ENCODE measurements around the gene SNCAIP. TPM values are rescaled to one million over a fixed set of nuclear protein-coding genes. Genes with fewer than 3 reads are reported as not detected.

Gene SNCAIP
- total and polyA plus RNA-seq, 2 experiments from 2014 or later: 1.5 to 2.4 TPM

DNA sequence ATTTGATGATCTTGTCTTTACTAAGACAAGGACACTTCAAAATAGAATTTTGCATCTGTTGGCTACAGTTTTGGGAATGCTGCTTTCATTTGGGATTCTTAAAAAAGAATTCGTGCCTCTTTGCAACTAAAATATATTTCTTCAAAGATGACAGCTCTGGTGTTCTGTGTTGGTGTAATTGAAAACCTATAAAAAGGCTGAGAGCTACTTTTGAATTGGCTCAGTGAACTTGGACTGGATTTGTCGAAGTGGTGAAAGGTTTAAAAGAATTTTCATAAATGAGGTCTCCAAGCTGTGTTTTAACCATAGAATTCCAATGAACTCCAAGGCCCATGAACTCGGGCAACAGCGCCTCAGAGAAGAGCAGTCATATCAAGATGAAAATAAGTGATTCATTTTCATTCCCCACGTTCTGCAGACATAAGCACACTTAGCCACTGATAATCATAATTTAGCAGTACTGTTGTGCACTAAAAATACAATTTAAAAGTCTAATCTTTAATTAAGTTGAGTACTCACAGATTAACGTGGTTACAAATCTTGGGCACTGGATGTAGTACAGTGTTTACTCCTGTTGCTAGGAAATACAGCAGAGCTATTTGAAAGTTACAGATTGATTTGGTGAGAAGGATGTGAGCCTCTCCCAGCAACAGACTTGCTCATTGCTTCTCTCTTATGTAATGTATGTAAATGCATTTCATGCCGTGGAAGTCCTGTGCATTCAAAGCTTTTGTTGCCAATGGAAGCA, 10.9 kb downstream of the SNCAIP start:
- no peak overlapping the region for H3K4me2 ChIP-seq (ENCODE audit: unreplicated experiment)
- no peaks in the 10 kb centered on the region for H3K4me1 ChIP-seq (ENCODE audit: insufficient read depth)
- WGBS, 2 experiments (ENCODE audit: low coverage in 1 of 2, low lambda C conversion rate in 2 of 2, missing lambda C conversion rate in 2 of 2): 15 to 16% methylated on average over 7 of the region's 7 CpGs
- no peaks in the 10 kb centered on the region for H3K36me3 ChIP-seq (ENCODE audit: low read depth)
- H2AFZ ChIP-seq: peak overlapping the region; percentile 22; the same call in 1 of the 2 replicates
- H3K79me2 ChIP-seq (ENCODE audit: insufficient read depth): no peaks in the 10 kb centered on the region
- H3F3A ChIP-seq (ENCODE audit: insufficient read depth): no peaks in the 10 kb centered on the region
- no peaks in the 10 kb centered on the region for H3K27me3 ChIP-seq (replicated peaks; ENCODE audit: insufficient read depth)
- TF ChIP-seq EZH2phosphoT487 (IDR thresholded peaks at IDR 0.05; ENCODE audit: insufficient read depth, low read depth) (no peak), EZH2 (IDR thresholded peaks at IDR 0.05; ENCODE audit: insufficient read depth, poor library complexity, severe bottlenecking) (no peak)
- no peaks in the 10 kb centered on the region for H3K9me3 ChIP-seq (ENCODE audit: low read depth)
- DNase-seq: peak; percentile 25
- in situ Hi-C loops (cut with MboI): no loop called here
- no peak overlapping the region for H3K9ac ChIP-seq
- no peaks in the 10 kb centered on the region for H3K9me2 ChIP-seq (ENCODE audit: insufficient read depth)
- no peak overlapping the region for H3K4me3 ChIP-seq
- no peaks in the 10 kb centered on the region for H4K20me1 ChIP-seq (ENCODE audit: insufficient read depth)
- H3K27ac ChIP-seq: no peak overlapping the region

DNA sequence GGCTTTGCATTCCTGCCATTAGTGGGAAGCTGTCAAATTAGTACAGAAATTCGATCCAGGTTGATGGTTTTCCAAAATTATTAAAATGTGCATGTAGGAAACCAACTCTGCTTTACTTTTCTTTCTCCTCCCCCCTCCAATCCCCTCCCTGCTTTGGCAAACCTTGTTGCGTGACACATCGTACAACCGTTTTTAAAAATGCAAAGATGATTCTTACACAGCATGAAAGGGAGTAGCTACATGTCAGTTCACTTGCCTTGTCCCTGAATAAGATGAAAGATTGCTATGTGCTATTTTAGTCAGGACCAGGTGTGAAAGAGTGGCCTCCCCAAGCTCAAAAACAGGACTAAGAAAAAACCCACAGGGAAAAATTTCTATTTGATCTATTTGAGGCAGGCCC, 11.7 kb downstream of the SNCAIP start:
- 65 to 71% methylated on average over 4 of the region's 4 CpGs for WGBS, 2 experiments (ENCODE audit: low coverage in 1 of 2, low lambda C conversion rate in 2 of 2, missing lambda C conversion rate in 2 of 2)
- Histone ChIP-seq H2AFZ (no peak overlapping the region), H4K20me1 (ENCODE audit: insufficient read depth) (no peaks in the 10 kb centered on the region), H3K79me2 (ENCODE audit: insufficient read depth) (no peaks in the 10 kb centered on the region), H3K4me2 (ENCODE audit: unreplicated experiment) (no peak overlapping the region), H3K9ac (no peak overlapping the region), H3K36me3 (ENCODE audit: low read depth) (no peaks in the 10 kb centered on the region), H3K9me2 (ENCODE audit: insufficient read depth) (no peaks in the 10 kb centered on the region), H3K27me3 (replicated peaks; ENCODE audit: insufficient read depth) (no peaks in the 10 kb centered on the region), H3K27ac (no peak overlapping the region), H3K4me3 (no peak overlapping the region), H3K4me1 (ENCODE audit: insufficient read depth) (no peaks in the 10 kb centered on the region), H3K9me3 (ENCODE audit: low read depth) (no peaks in the 10 kb centered on the region), H3F3A (ENCODE audit: insufficient read depth) (no peaks in the 10 kb centered on the region)
- in situ Hi-C loops (cut with MboI): no loop called here
- no peak for DNase-seq
- TF ChIP-seq EZH2 (IDR thresholded peaks at IDR 0.05; ENCODE audit: insufficient read depth, poor library complexity, severe bottlenecking) (no peak), EZH2phosphoT487 (IDR thresholded peaks at IDR 0.05; ENCODE audit: insufficient read depth, low read depth) (no peak)

DNA sequence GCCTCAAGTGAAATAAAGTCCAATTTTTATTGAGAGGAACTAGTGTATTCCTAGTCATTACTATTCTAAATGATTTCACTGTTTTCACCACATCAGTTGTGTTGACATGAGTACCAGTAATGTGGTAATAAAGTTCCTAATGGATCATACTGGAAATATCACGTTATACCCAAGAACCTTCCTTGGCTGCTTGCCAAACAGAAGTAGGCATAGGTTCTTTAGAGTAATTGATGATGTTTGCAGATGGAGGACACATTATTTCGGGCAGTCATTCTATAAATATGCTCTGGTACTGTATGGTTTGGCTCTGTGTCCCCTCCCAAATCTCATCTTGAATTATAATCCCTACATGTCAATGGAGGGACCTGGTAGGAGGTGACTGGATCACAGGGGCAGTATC, 15.1 kb downstream of the SNCAIP start:
- H2AFZ ChIP-seq: no peak overlapping the region
- WGBS, 2 experiments (ENCODE audit: low coverage in 1 of 2, low lambda C conversion rate in 2 of 2, missing lambda C conversion rate in 2 of 2): 43 to 61% methylated on average over 2 of the region's 2 CpGs
- no peaks in the 10 kb centered on the region for H4K20me1 ChIP-seq (ENCODE audit: insufficient read depth)
- no peaks in the 10 kb centered on the region for H3K9me2 ChIP-seq (ENCODE audit: insufficient read depth)
- H3F3A ChIP-seq (ENCODE audit: insufficient read depth): no peaks in the 10 kb centered on the region
- no peak overlapping the region for H3K4me2 ChIP-seq (ENCODE audit: unreplicated experiment)
- no peak overlapping the region for H3K9ac ChIP-seq
- no peak overlapping the region for H3K27ac ChIP-seq
- no peaks in the 10 kb centered on the region for H3K79me2 ChIP-seq (ENCODE audit: insufficient read depth)
- no peaks in the 10 kb centered on the region for H3K27me3 ChIP-seq (replicated peaks; ENCODE audit: insufficient read depth)
- no peaks in the 10 kb centered on the region for H3K9me3 ChIP-seq (ENCODE audit: low read depth)
- in situ Hi-C loops (cut with MboI): no loop called here
- no peak overlapping the region for H3K4me3 ChIP-seq
- no peaks in the 10 kb centered on the region for H3K36me3 ChIP-seq (ENCODE audit: low read depth)
- TF ChIP-seq EZH2 (IDR thresholded peaks at IDR 0.05; ENCODE audit: insufficient read depth, poor library complexity, severe bottlenecking): no peak
- TF ChIP-seq EZH2phosphoT487 (IDR thresholded peaks at IDR 0.05; ENCODE audit: insufficient read depth, low read depth): no peak
- no peak for DNase-seq
- no peaks in the 10 kb centered on the region for H3K4me1 ChIP-seq (ENCODE audit: insufficient read depth)

DNA sequence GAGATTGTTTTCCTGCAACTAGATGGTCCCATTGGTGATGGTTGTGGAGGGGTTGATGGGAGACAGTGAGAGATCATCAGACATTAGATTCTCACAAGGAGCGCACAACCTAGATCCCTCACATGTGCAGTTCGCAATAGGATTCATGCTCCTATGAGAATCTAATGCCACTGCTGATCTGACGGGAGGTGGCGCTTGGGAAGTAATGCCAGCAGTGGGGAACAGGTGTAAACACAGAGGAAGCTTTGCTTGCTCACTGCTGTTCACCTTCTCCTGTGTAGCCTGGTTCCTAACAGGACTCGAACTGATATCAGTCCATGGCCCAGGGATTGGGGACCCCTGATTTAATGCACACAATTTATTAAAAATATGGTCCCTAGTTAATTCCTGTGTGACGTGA, 18.8 kb downstream of the SNCAIP start:
- Histone ChIP-seq H3K9me2 (ENCODE audit: insufficient read depth) (no peaks in the 10 kb centered on the region), H3F3A (ENCODE audit: insufficient read depth) (no peaks in the 10 kb centered on the region), H3K79me2 (ENCODE audit: insufficient read depth) (no peaks in the 10 kb centered on the region), H3K36me3 (ENCODE audit: low read depth) (no peaks in the 10 kb centered on the region), H3K4me1 (ENCODE audit: insufficient read depth) (no peaks in the 10 kb centered on the region), H3K27me3 (replicated peaks; ENCODE audit: insufficient read depth) (no peaks in the 10 kb centered on the region), H3K9me3 (ENCODE audit: low read depth) (no peaks in the 10 kb centered on the region), H3K9ac (no peak overlapping the region), H3K27ac (no peak overlapping the region), H4K20me1 (ENCODE audit: insufficient read depth) (no peaks in the 10 kb centered on the region), H3K4me3 (no peak overlapping the region), H3K4me2 (ENCODE audit: unreplicated experiment) (no peak overlapping the region), H2AFZ (no peak overlapping the region)
- WGBS, 2 experiments (ENCODE audit: low coverage in 1 of 2, low lambda C conversion rate in 2 of 2, missing lambda C conversion rate in 2 of 2): 85 to 91% methylated on average over 6 of the region's 6 CpGs
- TF ChIP-seq EZH2phosphoT487 (IDR thresholded peaks at IDR 0.05; ENCODE audit: insufficient read depth, low read depth) (no peak), EZH2 (IDR thresholded peaks at IDR 0.05; ENCODE audit: insufficient read depth, poor library complexity, severe bottlenecking) (no peak)
- in situ Hi-C loops (cut with MboI): no loop called here
- DNase-seq: no peak

Measured in GM23248 (cell line).